Right lobe of liver (tissue), 4 donors: ENCODE results near the gene DDX20.

Source experiments
- POLR2A ChIP-seq: fragments of 450-650 bp; IDR thresholded peaks from one replicate; pipeline ENCODE4 v1.6.1; 2017; ENCODE audit warnings: antibody characterized with exemption, mild to moderate bottlenecking
- TF ChIP-seq, protein P1 (sequence below), 4 donors: fragments of 200-600 bp in 3 of 4; fragments of 450-650 bp in 1 of 4; IDR thresholded peaks; one replicate each; pipeline versions ENCODE4 v1.5.1 to v1.8.0; 2016 to 2022; ENCODE audit warnings: antibody characterized with exemption in 4 of 4, mild to moderate bottlenecking in 2 of 4
- donor health status: DM: no; HTN: no; CAD: no.
- donor health status: DM: no; HTN: no; CAD: no.
- donor health status: DM: no; HTN: yes; CAD: no.

DNA sequence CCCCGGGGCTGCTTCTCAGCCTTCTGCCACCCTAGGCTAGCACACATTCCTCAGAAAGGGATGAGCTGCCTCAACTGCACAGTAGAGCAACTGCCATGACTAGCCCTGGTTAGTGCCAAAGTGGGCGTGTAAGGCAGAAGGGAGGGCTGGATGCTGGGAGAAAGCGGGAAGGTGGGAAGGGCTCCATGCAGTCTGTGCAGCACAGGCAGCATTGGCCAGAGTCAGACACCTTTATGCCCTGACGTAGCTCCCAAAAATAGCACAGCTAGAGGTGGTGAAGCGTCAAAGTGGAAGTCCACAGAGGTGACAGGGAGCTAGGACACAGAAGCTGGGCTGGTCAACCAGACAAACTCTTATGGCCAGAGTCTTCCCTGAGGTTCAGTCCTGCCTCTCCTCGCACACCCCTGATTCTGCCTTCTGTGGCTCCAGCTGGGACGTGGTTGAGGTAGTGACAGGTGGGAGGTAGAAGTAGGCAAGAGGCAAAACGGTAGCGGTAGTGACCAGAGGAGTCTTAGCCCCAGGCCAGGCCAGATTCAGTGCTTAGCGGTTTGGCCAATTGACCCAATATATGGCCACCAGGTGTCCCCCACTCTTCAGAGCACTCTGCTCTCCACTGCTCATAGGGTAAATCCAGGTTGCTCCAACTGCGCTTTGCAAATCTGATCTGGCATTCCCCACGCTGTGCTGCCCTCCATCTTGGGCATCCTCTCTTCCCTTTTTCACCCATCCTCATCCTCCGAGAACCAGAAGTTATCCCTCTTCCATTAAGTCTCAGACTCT lies 45.6 kb downstream of the DDX20 start:
- TF ChIP-seq, protein P1, sequence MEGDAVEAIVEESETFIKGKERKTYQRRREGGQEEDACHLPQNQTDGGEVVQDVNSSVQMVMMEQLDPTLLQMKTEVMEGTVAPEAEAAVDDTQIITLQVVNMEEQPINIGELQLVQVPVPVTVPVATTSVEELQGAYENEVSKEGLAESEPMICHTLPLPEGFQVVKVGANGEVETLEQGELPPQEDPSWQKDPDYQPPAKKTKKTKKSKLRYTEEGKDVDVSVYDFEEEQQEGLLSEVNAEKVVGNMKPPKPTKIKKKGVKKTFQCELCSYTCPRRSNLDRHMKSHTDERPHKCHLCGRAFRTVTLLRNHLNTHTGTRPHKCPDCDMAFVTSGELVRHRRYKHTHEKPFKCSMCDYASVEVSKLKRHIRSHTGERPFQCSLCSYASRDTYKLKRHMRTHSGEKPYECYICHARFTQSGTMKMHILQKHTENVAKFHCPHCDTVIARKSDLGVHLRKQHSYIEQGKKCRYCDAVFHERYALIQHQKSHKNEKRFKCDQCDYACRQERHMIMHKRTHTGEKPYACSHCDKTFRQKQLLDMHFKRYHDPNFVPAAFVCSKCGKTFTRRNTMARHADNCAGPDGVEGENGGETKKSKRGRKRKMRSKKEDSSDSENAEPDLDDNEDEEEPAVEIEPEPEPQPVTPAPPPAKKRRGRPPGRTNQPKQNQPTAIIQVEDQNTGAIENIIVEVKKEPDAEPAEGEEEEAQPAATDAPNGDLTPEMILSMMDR (IDR thresholded peaks at IDR 0.05): peak in 2 of 4 donors; percentile 24 to 29
- TF ChIP-seq POLR2A: no peak
